ENCODE results near the gene MYL10. TPM values are rescaled to one million over a fixed set of nuclear protein-coding genes. Genes with fewer than 3 reads are reported as not detected.

The MYL10 gene
- not detected for total RNA-seq

GRCh38 chr7:101629171-101629570 lies at the start of gene MYL10:
MYL10 (minus strand) TSS chr7:101629296; CDS start chr7:101629118, 178 bp downstream.
- H3K27ac ChIP-seq = no peak within 1 kb of the TSS
- no peak for ATAC-seq (replicated peaks in 6 of 8)
- in situ Hi-C loops (cut with MboI; ENCODE audit: low pct_unique_long_range_greater_than_20kb in 2 of 9, low sequenced_read_pairs in 9 of 9, unreplicated experiment in 9 of 9) = no loop called here
- H3K4me3 ChIP-seq = no peak within 1 kb of the TSS
- WGBS, 10 experiments = 60 to 90% (median 79%) methylated on average over 1 to 7 of the region's 8 CpGs; no CpG with 5 or more reads in 2 of the 10 experiments
- peaks cover 0 to 19% of the 10 kb centered on the region in 2 donors for H3K4me1 ChIP-seq (replicated peaks in 1 of 2)

- H3K4me3 ChIP-seq = no peak overlapping the region
- in situ Hi-C loops (cut with MboI; ENCODE audit: low pct_unique_long_range_greater_than_20kb in 2 of 9, low sequenced_read_pairs in 9 of 9, unreplicated experiment in 9 of 9) = loop anchor here in 5 of 9 experiments (25.0 kb wide), 1 partner anchor 559 kb away; no protein-coding TSS in a partner anchor
- peak in 4 of 8 experiments; percentile 10 to 92 (median 76) for ATAC-seq (replicated peaks in 6 of 8)
- no peak overlapping the region for H3K27ac ChIP-seq
- peaks cover 17% of the 10 kb centered on the region in 2 donors for H3K4me1 ChIP-seq (replicated peaks in 1 of 2)
- WGBS, 10 experiments = 0 to 79% (median 20%) methylated on average over 1 to 4 of the region's 9 CpGs; no CpG with 5 or more reads in 6 of the 10 experiments
These were observed 49.6 kb upstream of the MYL10 start for GRCh38 chr7:101678658-101679057.

GRCh38 chr7:101677797-101678479 lies 48.8 kb upstream of the MYL10 start:
- in situ Hi-C loops (cut with MboI; ENCODE audit: low pct_unique_long_range_greater_than_20kb in 2 of 9, low sequenced_read_pairs in 9 of 9, unreplicated experiment in 9 of 9) = loop anchor here in 5 of 9 experiments (25.0 kb wide), 1 partner anchor 559 kb away; no protein-coding TSS in a partner anchor
- no peak for ATAC-seq (replicated peaks in 6 of 8)
- H3K4me1 ChIP-seq (replicated peaks in 1 of 2) = peaks cover 17% of the 10 kb centered on the region in 2 donors
- no peak overlapping the region for H3K27ac ChIP-seq
- no peak overlapping the region for H3K4me3 ChIP-seq
- WGBS, 10 experiments = 55 to 100% (median 96%) methylated on average over 3 to 6 of the region's 14 CpGs; no CpG with 5 or more reads in 6 of the 10 experiments

- peaks cover 17% of the 10 kb centered on the region in 2 donors for H3K4me1 ChIP-seq (replicated peaks in 1 of 2)
- peak in 3 of 8 experiments; percentile 2 to 33 (median 6) for ATAC-seq (replicated peaks in 6 of 8)
- no peak overlapping the region for H3K27ac ChIP-seq
- in situ Hi-C loops (cut with MboI; ENCODE audit: low pct_unique_long_range_greater_than_20kb in 2 of 9, low sequenced_read_pairs in 9 of 9, unreplicated experiment in 9 of 9) = loop anchor here in 5 of 9 experiments (25.0 kb wide), 1 partner anchor 560 kb away; no protein-coding TSS in a partner anchor
- 26 to 95% (median 79%) methylated on average over 2 to 10 of the region's 10 CpGs; no CpG with 5 or more reads in 5 of the 10 experiments for WGBS, 10 experiments
- no peak overlapping the region for H3K4me3 ChIP-seq
These were observed 48.3 kb upstream of the MYL10 start for GRCh38 chr7:101677391-101677790.

GRCh38 chr7:101676956-101677355 lies 47.9 kb upstream of the MYL10 start:
- peak in 4 of 8 experiments; percentile 25 to 42 (median 32) for ATAC-seq (replicated peaks in 6 of 8)
- Histone ChIP-seq H3K27ac (no peak overlapping the region), H3K4me1 (replicated peaks in 1 of 2) (peaks cover 17% of the 10 kb centered on the region in 2 donors), H3K4me3 (no peak overlapping the region)
- 64 to 92% (median 81%) methylated on average over 1 to 3 of the region's 6 CpGs; no CpG with 5 or more reads in 6 of the 10 experiments for WGBS, 10 experiments
- in situ Hi-C loops (cut with MboI; ENCODE audit: low pct_unique_long_range_greater_than_20kb in 2 of 9, low sequenced_read_pairs in 9 of 9, unreplicated experiment in 9 of 9) = loop anchor here in 5 of 9 experiments (25.0 kb wide), 1 partner anchor 560 kb away; no protein-coding TSS in a partner anchor

GRCh38 chr7:101676062-101676598 lies 47.0 kb upstream of the MYL10 start:
- ATAC-seq (replicated peaks in 6 of 8) = peak in 3 of 8 experiments; percentile 21 to 54 (median 26)
- H3K27ac ChIP-seq = no peak overlapping the region
- WGBS, 10 experiments = 20 to 81% (median 71%) methylated on average over 1 to 15 of the region's 16 CpGs; no CpG with 5 or more reads in 1 of the 10 experiments
- no peak overlapping the region for H3K4me3 ChIP-seq
- in situ Hi-C loops (cut with MboI; ENCODE audit: low pct_unique_long_range_greater_than_20kb in 2 of 9, low sequenced_read_pairs in 9 of 9, unreplicated experiment in 9 of 9) = loop anchor here in 5 of 9 experiments (25.0 kb wide), 1 partner anchor 561 kb away; no protein-coding TSS in a partner anchor
- H3K4me1 ChIP-seq (replicated peaks in 1 of 2) = peaks cover 11% of the 10 kb centered on the region in 2 donors

- in situ Hi-C loops (cut with MboI; ENCODE audit: low pct_unique_long_range_greater_than_20kb in 2 of 9, low sequenced_read_pairs in 9 of 9, unreplicated experiment in 9 of 9) = no loop called here
- ATAC-seq (replicated peaks in 6 of 8) = no peak
- H3K4me1 ChIP-seq (replicated peaks in 1 of 2) = peaks cover 9 to 11% of the 10 kb centered on the region in 2 donors
- 33 to 100% (median 100%) methylated on average over 1 to 3 of the region's 3 CpGs; no CpG with 5 or more reads in 1 of the 10 experiments for WGBS, 10 experiments
- H3K27ac ChIP-seq = no peak overlapping the region
- no peak overlapping the region for H3K4me3 ChIP-seq
These were observed 45.3 kb upstream of the MYL10 start for GRCh38 chr7:101674439-101674838.

- in situ Hi-C loops (cut with MboI; ENCODE audit: low pct_unique_long_range_greater_than_20kb in 2 of 9, low sequenced_read_pairs in 9 of 9, unreplicated experiment in 9 of 9) = no loop called here
- peaks cover 9 to 11% of the 10 kb centered on the region in 2 donors for H3K4me1 ChIP-seq (replicated peaks in 1 of 2)
- 29 to 100% (median 60%) methylated on average over 1 of the region's 5 CpGs; no CpG with 5 or more reads in 5 of the 10 experiments for WGBS, 10 experiments
- peak in 1 of 8 experiments; percentile 18 for ATAC-seq (replicated peaks in 6 of 8)
- H3K27ac ChIP-seq = no peak overlapping the region
- H3K4me3 ChIP-seq = no peak overlapping the region
These were observed 44.9 kb upstream of the MYL10 start for GRCh38 chr7:101673951-101674350.

- H3K27ac ChIP-seq = no peak overlapping the region
- no peak overlapping the region for H3K4me3 ChIP-seq
- in situ Hi-C loops (cut with MboI; ENCODE audit: low pct_unique_long_range_greater_than_20kb in 2 of 9, low sequenced_read_pairs in 9 of 9, unreplicated experiment in 9 of 9) = no loop called here
- peaks cover 9 to 11% of the 10 kb centered on the region in 2 donors for H3K4me1 ChIP-seq (replicated peaks in 1 of 2)
- ATAC-seq (replicated peaks in 6 of 8) = no peak
These were observed 44.2 kb upstream of the MYL10 start for GRCh38 chr7:101673315-101673714.

GRCh38 chr7:101671371-101672356 lies 42.6 kb upstream of the MYL10 start:
- WGBS, 10 experiments = 47 to 92% (median 73%) methylated on average over 1 to 8 of the region's 12 CpGs; no CpG with 5 or more reads in 1 of the 10 experiments
- Histone ChIP-seq H3K4me3 (no peak overlapping the region), H3K27ac (no peak overlapping the region), H3K4me1 (replicated peaks in 1 of 2) (peaks cover 5 to 6% of the 10 kb centered on the region in 2 donors)
- ATAC-seq (replicated peaks in 6 of 8) = peak in 1 of 8 experiments; percentile 44
- in situ Hi-C loops (cut with MboI; ENCODE audit: low pct_unique_long_range_greater_than_20kb in 2 of 9, low sequenced_read_pairs in 9 of 9, unreplicated experiment in 9 of 9) = no loop called here

GRCh38 chr7:101669307-101669706 lies 40.2 kb upstream of the MYL10 start:
- 60 to 100% (median 78%) methylated on average over 1 of the region's 1 CpG; no CpG with 5 or more reads in 6 of the 10 experiments for WGBS, 10 experiments
- Histone ChIP-seq H3K4me1 (replicated peaks in 1 of 2) (peaks cover 6 to 10% of the 10 kb centered on the region in 2 donors), H3K27ac (no peak overlapping the region), H3K4me3 (no peak overlapping the region)
- ATAC-seq (replicated peaks in 6 of 8) = no peak
- in situ Hi-C loops (cut with MboI; ENCODE audit: low pct_unique_long_range_greater_than_20kb in 2 of 9, low sequenced_read_pairs in 9 of 9, unreplicated experiment in 9 of 9) = no loop called here

- H3K27ac ChIP-seq = no peak overlapping the region
- H3K4me1 ChIP-seq (replicated peaks in 1 of 2) = peaks cover 9 to 13% of the 10 kb centered on the region in 2 donors
- ATAC-seq (replicated peaks in 6 of 8) = no peak
- in situ Hi-C loops (cut with MboI; ENCODE audit: low pct_unique_long_range_greater_than_20kb in 2 of 9, low sequenced_read_pairs in 9 of 9, unreplicated experiment in 9 of 9) = no loop called here
- WGBS, 10 experiments = 60 to 100% (median 84%) methylated on average over 1 to 2 of the region's 2 CpGs; no CpG with 5 or more reads in 6 of the 10 experiments
- H3K4me3 ChIP-seq = no peak overlapping the region
These were observed 39.6 kb upstream of the MYL10 start for GRCh38 chr7:101668726-101669125.

Data from motor neuron (in vitro differentiated cells).